ENCODE measurements around the gene ZSWIM3. TPM values are rescaled to one million over a fixed set of nuclear protein-coding genes. Genes with fewer than 3 reads are reported as not detected.

ZSWIM3 gene
- total RNA-seq, 1 experiment from 2014 or later: 4.2 TPM

- Histone ChIP-seq H3F3A (ENCODE audit: low read length, unreplicated experiment) (peaks cover 8% of the 10 kb centered on the region), H3K9me3 (ENCODE audit: low read length) (no peaks in the 10 kb centered on the region), H3K4me2 (ENCODE audit: low read length) (no peak overlapping the region), H3K9me2 (replicated peaks; ENCODE audit: low read length) (no peaks in the 10 kb centered on the region), H3K27ac (ENCODE audit: low read length) (no peak overlapping the region), H4K20me1 (ENCODE audit: low read length) (peaks cover 11% of the 10 kb centered on the region; the same call in 1 of the 2 replicates), H3K36me3 (ENCODE audit: low read depth, low read length) (peaks cover 21% of the 10 kb centered on the region), H3K79me2 (ENCODE audit: low read length) (peaks cover 14% of the 10 kb centered on the region), H3K9ac (ENCODE audit: low read length) (no peak overlapping the region), H3K4me1 (ENCODE audit: insufficient read depth, low read length) (peaks cover 32% of the 10 kb centered on the region; the same call in 1 of the 2 replicates), H3K27me3 (ENCODE audit: low read length) (no peaks in the 10 kb centered on the region), H3K4me3 (ENCODE audit: low read length) (no peak overlapping the region), H2AFZ (ENCODE audit: low read length) (no peak overlapping the region)
- TF ChIP-seq EZH2phosphoT487 (IDR thresholded peaks at IDR 0.05; ENCODE audit: borderline replicate concordance, low read length): no peak
- BruUV-seq (replicated peaks): no TSS peak
- DNase-seq: no peak
- intact Hi-C loops (cut with micrococcal nuclease): loop anchor here (10.0 kb wide), 1 partner anchor 115 kb away; the partner anchor contains the start of gene PCIF1
- POLR2A ChIA-PET (ENCODE audit: unreplicated experiment): no interaction called here
- CTCF ChIA-PET: interaction anchor here (0.7 kb wide), 1 partner anchor 194 kb away, joined by 3 read pairs; no protein-coding TSS in a partner anchor
- ATAC-seq: no peak
Observed at GRCh38 chr20:45819466-45819865, 37.9 kb upstream of the ZSWIM3 start.

DNA sequence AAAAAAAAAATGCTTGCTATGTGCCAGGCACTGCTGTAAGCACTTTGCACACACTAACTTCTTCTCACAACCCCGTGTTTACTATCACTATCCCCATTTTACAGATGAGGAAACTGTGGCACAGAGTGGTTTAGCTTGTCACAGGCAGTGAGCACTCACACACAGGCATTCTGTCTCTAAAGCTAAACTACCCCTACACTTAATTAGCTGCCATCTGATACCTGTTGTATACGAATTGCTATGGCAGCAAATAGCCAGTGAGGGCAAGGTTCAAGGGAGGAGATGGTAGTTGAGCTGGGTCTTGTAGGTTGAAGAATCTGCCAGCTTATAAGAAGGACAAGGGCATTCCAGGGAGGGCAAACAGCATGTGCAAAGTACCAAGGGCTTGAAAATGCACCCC, 35.5 kb upstream of the ZSWIM3 start:
- no TSS peak for BruUV-seq (replicated peaks)
- peaks cover 1% of the 10 kb centered on the region; the same call in 1 of the 2 replicates for H4K20me1 ChIP-seq (ENCODE audit: low read length)
- no peak overlapping the region for H3K9ac ChIP-seq (ENCODE audit: low read length)
- H3K36me3 ChIP-seq (ENCODE audit: low read depth, low read length): peaks cover 1% of the 10 kb centered on the region
- H3K4me1 ChIP-seq (ENCODE audit: insufficient read depth, low read length): peaks cover 16% of the 10 kb centered on the region; the same call in 1 of the 2 replicates
- no peak overlapping the region for H3K4me2 ChIP-seq (ENCODE audit: low read length)
- no peaks in the 10 kb centered on the region for H3K9me3 ChIP-seq (ENCODE audit: low read length)
- CTCF ChIA-PET: interaction anchor here (0.6 to 1.2 kb wide), 2 partner anchors 23 to 42 kb away, joined by 3 to 5 read pairs; no protein-coding TSS in a partner anchor
- no peak overlapping the region for H3K4me3 ChIP-seq (ENCODE audit: low read length)
- ATAC-seq (no peak), DNase-seq (no peak)
- H2AFZ ChIP-seq (ENCODE audit: low read length): no peak overlapping the region
- POLR2A ChIA-PET (ENCODE audit: unreplicated experiment): no interaction called here
- H3K79me2 ChIP-seq (ENCODE audit: low read length): no peaks in the 10 kb centered on the region
- intact Hi-C loops (cut with micrococcal nuclease): no loop called here
- H3K27me3 ChIP-seq (ENCODE audit: low read length): no peaks in the 10 kb centered on the region
- no peak overlapping the region for H3K27ac ChIP-seq (ENCODE audit: low read length)
- TF ChIP-seq EZH2 (IDR thresholded peaks at IDR 0.05; ENCODE audit: low read length, unreplicated experiment) (no peak), EZH2phosphoT487 (IDR thresholded peaks at IDR 0.05; ENCODE audit: borderline replicate concordance, low read length) (no peak)
- TF ChIP-seq, protein P1, sequence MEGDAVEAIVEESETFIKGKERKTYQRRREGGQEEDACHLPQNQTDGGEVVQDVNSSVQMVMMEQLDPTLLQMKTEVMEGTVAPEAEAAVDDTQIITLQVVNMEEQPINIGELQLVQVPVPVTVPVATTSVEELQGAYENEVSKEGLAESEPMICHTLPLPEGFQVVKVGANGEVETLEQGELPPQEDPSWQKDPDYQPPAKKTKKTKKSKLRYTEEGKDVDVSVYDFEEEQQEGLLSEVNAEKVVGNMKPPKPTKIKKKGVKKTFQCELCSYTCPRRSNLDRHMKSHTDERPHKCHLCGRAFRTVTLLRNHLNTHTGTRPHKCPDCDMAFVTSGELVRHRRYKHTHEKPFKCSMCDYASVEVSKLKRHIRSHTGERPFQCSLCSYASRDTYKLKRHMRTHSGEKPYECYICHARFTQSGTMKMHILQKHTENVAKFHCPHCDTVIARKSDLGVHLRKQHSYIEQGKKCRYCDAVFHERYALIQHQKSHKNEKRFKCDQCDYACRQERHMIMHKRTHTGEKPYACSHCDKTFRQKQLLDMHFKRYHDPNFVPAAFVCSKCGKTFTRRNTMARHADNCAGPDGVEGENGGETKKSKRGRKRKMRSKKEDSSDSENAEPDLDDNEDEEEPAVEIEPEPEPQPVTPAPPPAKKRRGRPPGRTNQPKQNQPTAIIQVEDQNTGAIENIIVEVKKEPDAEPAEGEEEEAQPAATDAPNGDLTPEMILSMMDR (conservative IDR thresholded peaks at IDR 0.05; ENCODE audit: low read depth, low read length): no peak
- H3K9me2 ChIP-seq (replicated peaks; ENCODE audit: low read length): no peaks in the 10 kb centered on the region
- no peaks in the 10 kb centered on the region for H3F3A ChIP-seq (ENCODE audit: low read length, unreplicated experiment)

GRCh38 chr20:45822857-45823256, 34.6 kb upstream of the ZSWIM3 start:
- TF ChIP-seq, protein P1 (conservative IDR thresholded peaks at IDR 0.05; ENCODE audit: low read depth, low read length): no peak
- TF ChIP-seq EZH2 (IDR thresholded peaks at IDR 0.05; ENCODE audit: low read length, unreplicated experiment) (no peak), EZH2phosphoT487 (IDR thresholded peaks at IDR 0.05; ENCODE audit: borderline replicate concordance, low read length) (no peak)
- Histone ChIP-seq H3K36me3 (ENCODE audit: low read depth, low read length) (no peaks in the 10 kb centered on the region), H3F3A (ENCODE audit: low read length, unreplicated experiment) (no peaks in the 10 kb centered on the region), H3K27me3 (ENCODE audit: low read length) (no peaks in the 10 kb centered on the region), H3K4me1 (ENCODE audit: insufficient read depth, low read length) (peaks cover 9% of the 10 kb centered on the region; the same call in 1 of the 2 replicates), H3K79me2 (ENCODE audit: low read length) (no peaks in the 10 kb centered on the region), H3K27ac (ENCODE audit: low read length) (no peak overlapping the region), H3K9me2 (replicated peaks; ENCODE audit: low read length) (no peaks in the 10 kb centered on the region), H3K9ac (ENCODE audit: low read length) (peak overlapping the region; percentile 9; the same call in 1 of the 2 replicates), H3K4me2 (ENCODE audit: low read length) (peak overlapping the region; percentile 86), H3K4me3 (ENCODE audit: low read length) (peak overlapping the region; percentile 60), H2AFZ (ENCODE audit: low read length) (peak overlapping the region; percentile 77), H4K20me1 (ENCODE audit: low read length) (no peaks in the 10 kb centered on the region), H3K9me3 (ENCODE audit: low read length) (no peaks in the 10 kb centered on the region)
- intact Hi-C loops (cut with micrococcal nuclease): no loop called here
- ATAC-seq: peak; percentile 82
- no TSS peak for BruUV-seq (replicated peaks)
- DNase-seq: peak; percentile 67
- POLR2A ChIA-PET (ENCODE audit: unreplicated experiment): interaction anchor here (0.6 kb wide), 1 partner anchor 234 kb away, joined by 5 read pairs; no protein-coding TSS in a partner anchor
- CTCF ChIA-PET: interaction anchor here (0.6 to 0.7 kb wide), 2 partner anchors 11 to 64 kb away, joined by 3 to 5 read pairs; no protein-coding TSS in a partner anchor
